ENCODE measurements around the gene PMEPA1. TPM values are rescaled to one million over a fixed set of nuclear protein-coding genes. Genes with fewer than 3 reads are reported as not detected.

Gene PMEPA1
- total RNA-seq, 2 experiments from 2014 or later, result 1.4 to 3.7 TPM

- no TSS peak for BruUV-seq (replicated peaks)
- no peak overlapping the region for H2AFZ ChIP-seq (ENCODE audit: low read length)
- TF ChIP-seq CTCF (conservative IDR thresholded peaks at IDR 0.05; ENCODE audit: low read length) (no peak), EZH2phosphoT487 (IDR thresholded peaks at IDR 0.05; ENCODE audit: borderline replicate concordance, low read depth, low read length) (no peak)
- H3K79me2 ChIP-seq (ENCODE audit: insufficient read depth, low read depth, low read length), result no peaks in the 10 kb centered on the region
- ChIA-PET POLR2A (interaction anchor here (0.6 kb wide), 2 partner anchors 51 to 147 kb away, joined by 3 to 5 read pairs; no protein-coding TSS in a partner anchor), CTCF (ENCODE audit: unreplicated experiment) (no interaction called here)
- H3K9me3 ChIP-seq (ENCODE audit: low read length), result peaks cover under 1% of the 10 kb centered on the region; the same call in 1 of the 2 replicates
- no peak overlapping the region for H3K4me2 ChIP-seq (ENCODE audit: low read length)
- peaks cover 4% of the 10 kb centered on the region for H3K4me1 ChIP-seq (ENCODE audit: insufficient read depth, low read length, poor library complexity, severe bottlenecking)
- no peak overlapping the region for H3K27ac ChIP-seq (ENCODE audit: low read depth, low read length, poor library complexity, severe bottlenecking)
- peaks cover 4% of the 10 kb centered on the region; the same call in 1 of the 2 replicates for H3K36me3 ChIP-seq (ENCODE audit: insufficient read depth, low read length)
- H4K20me1 ChIP-seq (ENCODE audit: insufficient read depth, low read length), result no peaks in the 10 kb centered on the region
- no peaks in the 10 kb centered on the region for H3K9me2 ChIP-seq (ENCODE audit: insufficient read depth, low read length)
- H3K4me3 ChIP-seq (ENCODE audit: low read depth, low read length, poor library complexity, severe bottlenecking), result no peak overlapping the region
- intact Hi-C loops (cut with micrococcal nuclease; ENCODE audit: unreplicated experiment), result loop anchor here (5.0 kb wide), 2 partner anchors 226 to 526 kb away; no protein-coding TSS in a partner anchor
- DNase-seq (ENCODE audit: low spot score), result no peak
Measured at GRCh38 chr20:57650756-57651483, 58.9 kb downstream of the PMEPA1 start.

DNA sequence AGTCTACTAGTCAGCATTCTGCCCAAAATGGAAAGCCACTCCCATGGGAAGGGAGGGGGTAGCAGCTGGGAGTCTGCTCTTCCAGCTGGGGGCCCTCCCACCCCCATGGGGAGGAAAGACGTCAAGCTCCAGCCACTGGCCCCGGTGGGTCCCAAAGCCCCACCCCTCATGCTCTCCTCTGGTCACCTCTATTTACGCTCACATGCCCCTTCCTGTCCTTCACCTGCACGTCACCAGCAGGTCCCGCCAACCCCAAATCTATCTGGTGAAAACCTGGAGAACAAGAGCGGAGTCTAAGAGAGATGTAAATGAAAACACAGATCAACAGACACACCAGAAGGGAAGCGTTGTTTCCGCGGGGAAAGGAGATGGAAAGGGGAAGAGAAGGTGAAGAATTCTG lies 59.5 kb downstream of the PMEPA1 start:
- BruUV-seq (replicated peaks), result no TSS peak
- Histone ChIP-seq H2AFZ (ENCODE audit: low read length) (no peak overlapping the region), H3K9me2 (ENCODE audit: insufficient read depth, low read length) (no peaks in the 10 kb centered on the region), H3K4me1 (ENCODE audit: insufficient read depth, low read length, poor library complexity, severe bottlenecking) (peaks cover 4% of the 10 kb centered on the region), H3K9me3 (ENCODE audit: low read length) (peaks cover 6% of the 10 kb centered on the region; the same call in 1 of the 2 replicates), H4K20me1 (ENCODE audit: insufficient read depth, low read length) (no peaks in the 10 kb centered on the region), H3K4me3 (ENCODE audit: low read depth, low read length, poor library complexity, severe bottlenecking) (no peak overlapping the region), H3K4me2 (ENCODE audit: low read length) (no peak overlapping the region), H3K79me2 (ENCODE audit: insufficient read depth, low read depth, low read length) (no peaks in the 10 kb centered on the region), H3K36me3 (ENCODE audit: insufficient read depth, low read length) (peaks cover 4% of the 10 kb centered on the region; the same call in 1 of the 2 replicates), H3K27ac (ENCODE audit: low read depth, low read length, poor library complexity, severe bottlenecking) (no peak overlapping the region)
- ChIA-PET POLR2A (no interaction called here), CTCF (ENCODE audit: unreplicated experiment) (no interaction called here)
- intact Hi-C loops (cut with micrococcal nuclease; ENCODE audit: unreplicated experiment), result loop anchor here (5.0 kb wide), 2 partner anchors 227 to 527 kb away; no protein-coding TSS in a partner anchor
- TF ChIP-seq CTCF (conservative IDR thresholded peaks at IDR 0.05; ENCODE audit: low read length) (no peak), EZH2phosphoT487 (IDR thresholded peaks at IDR 0.05; ENCODE audit: borderline replicate concordance, low read depth, low read length) (no peak)
- DNase-seq (ENCODE audit: low spot score), result no peak

GRCh38 chr20:57649617-57650015 lies 60.2 kb downstream of the PMEPA1 start:
- BruUV-seq (replicated peaks), result no TSS peak
- POLR2A ChIA-PET, result no interaction called here
- intact Hi-C loops (cut with micrococcal nuclease; ENCODE audit: unreplicated experiment), result loop anchor here (5.0 kb wide), 2 partner anchors 228 to 528 kb away; no protein-coding TSS in a partner anchor

More at GRCh38 chr20:57649617-57650015, 60.2 kb downstream of the PMEPA1 start:
- Histone ChIP-seq H3K79me2 (ENCODE audit: insufficient read depth, low read depth, low read length) (no peaks in the 10 kb centered on the region), H3K4me1 (ENCODE audit: insufficient read depth, low read length, poor library complexity, severe bottlenecking) (peaks cover 2% of the 10 kb centered on the region), H3K9me2 (ENCODE audit: insufficient read depth, low read length) (no peaks in the 10 kb centered on the region), H3K27ac (ENCODE audit: low read depth, low read length, poor library complexity, severe bottlenecking) (no peak overlapping the region), H3K4me2 (ENCODE audit: low read length) (no peak overlapping the region), H2AFZ (ENCODE audit: low read length) (no peak overlapping the region), H3K36me3 (ENCODE audit: insufficient read depth, low read length) (peaks cover 4% of the 10 kb centered on the region; the same call in 1 of the 2 replicates), H3K9me3 (ENCODE audit: low read length) (peaks cover 6% of the 10 kb centered on the region; the same call in 1 of the 2 replicates), H3K4me3 (ENCODE audit: low read depth, low read length, poor library complexity, severe bottlenecking) (no peak overlapping the region), H4K20me1 (ENCODE audit: insufficient read depth, low read length) (no peaks in the 10 kb centered on the region)
- CTCF ChIA-PET (ENCODE audit: unreplicated experiment), result no interaction called here
- DNase-seq (ENCODE audit: low spot score), result no peak
- TF ChIP-seq EZH2phosphoT487 (IDR thresholded peaks at IDR 0.05; ENCODE audit: borderline replicate concordance, low read depth, low read length) (no peak), CTCF (conservative IDR thresholded peaks at IDR 0.05; ENCODE audit: low read length) (no peak)

Measured in OCI-LY7 (cell line).